Head of caudate nucleus (tissue), 42 donors: ENCODE results near the gene CDK14.

ENCODE experiments used
- DNase-seq, 42 donors: peaks; one replicate each; pipeline versions ENCODE4 v3.0.0 to v3.0.0-alpha.2; 2020 to 2021; ENCODE audit warnings: mixed read lengths in 7 of 42
- intact Hi-C: fragments of 100-400 bp; cut with DNase I; formaldehyde crosslinking; loops from one replicate; pipeline ENCODE4 v1.15.0; 2022

CDK14 gene

GRCh38 chr7:90994121-90994520 lies 398.0 kb downstream of the CDK14 start:
- intact Hi-C loops = no loop called here
- DNase-seq = no peak

DNA sequence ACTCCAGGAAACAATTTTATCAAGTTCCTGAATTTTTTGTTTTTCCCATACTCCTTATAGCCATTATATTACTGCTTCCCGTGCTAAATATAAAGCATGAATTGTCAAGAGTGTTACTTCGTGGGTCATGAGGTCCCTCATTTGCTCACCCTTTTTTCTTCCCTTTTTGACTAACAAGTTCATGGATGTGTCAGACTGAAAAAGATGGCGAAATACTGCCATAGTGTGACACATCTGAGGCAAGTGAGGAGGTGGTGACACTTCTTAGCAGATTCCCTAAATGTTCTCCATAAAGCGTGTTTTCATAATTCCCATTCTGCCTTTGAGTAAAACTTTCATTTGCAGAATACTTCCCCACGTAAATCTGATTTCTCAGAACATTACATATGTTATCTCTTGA lies 398.5 kb downstream of the CDK14 start:
- intact Hi-C loops = no loop called here
- peak in 12 of 42 donors; percentile 10 to 77 (median 34) for DNase-seq

GRCh38 chr7:90995996-90996395 lies 399.9 kb downstream of the CDK14 start:
- no peak for DNase-seq
- intact Hi-C loops = no loop called here

DNA sequence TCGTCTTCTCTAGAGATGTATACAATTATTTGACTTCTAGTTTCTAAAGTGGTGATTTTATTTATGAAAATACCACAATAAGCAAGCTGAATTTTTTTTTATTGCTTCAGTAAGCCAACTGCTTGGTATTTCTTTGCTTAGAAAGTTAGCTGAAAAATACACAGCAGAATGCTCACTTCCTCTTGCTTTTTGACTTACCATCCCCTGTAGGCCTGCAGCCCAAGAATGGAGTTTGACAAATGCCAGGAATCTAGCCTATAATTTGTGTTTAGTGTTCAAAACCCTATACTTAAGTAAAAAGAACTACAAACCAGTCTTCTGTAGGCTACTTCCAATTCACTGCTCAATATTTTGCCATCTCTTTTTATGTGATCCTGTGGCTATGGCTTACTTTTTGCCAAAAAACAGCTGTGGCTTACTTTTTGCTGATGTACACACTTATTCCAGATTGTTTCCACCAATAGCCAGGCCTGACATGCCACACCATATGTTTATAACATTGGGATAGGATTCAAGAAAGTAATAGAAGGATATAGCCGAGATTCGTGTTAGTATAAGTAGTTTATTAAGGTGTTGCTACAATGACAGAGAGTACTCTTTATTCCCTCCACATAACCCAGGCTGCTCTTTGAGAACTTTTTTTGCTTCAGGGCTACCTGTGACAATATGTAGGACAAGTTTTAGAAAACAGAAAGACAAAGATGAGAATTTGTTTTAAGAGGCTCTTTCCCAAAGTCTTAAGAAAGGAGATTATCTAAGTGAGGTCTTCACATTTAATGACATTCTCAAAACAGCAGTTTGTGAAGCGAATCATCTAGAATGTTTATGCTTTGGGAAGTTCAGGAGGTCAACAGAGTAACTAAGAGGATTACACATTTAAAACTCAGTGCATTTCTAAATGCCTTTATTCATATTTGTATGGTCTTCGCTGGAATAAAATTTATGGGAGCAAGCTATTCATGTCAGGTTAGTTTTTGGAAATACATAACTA lies 404.2 kb downstream of the CDK14 start:
- no peak for DNase-seq
- intact Hi-C loops = no loop called here

DNA sequence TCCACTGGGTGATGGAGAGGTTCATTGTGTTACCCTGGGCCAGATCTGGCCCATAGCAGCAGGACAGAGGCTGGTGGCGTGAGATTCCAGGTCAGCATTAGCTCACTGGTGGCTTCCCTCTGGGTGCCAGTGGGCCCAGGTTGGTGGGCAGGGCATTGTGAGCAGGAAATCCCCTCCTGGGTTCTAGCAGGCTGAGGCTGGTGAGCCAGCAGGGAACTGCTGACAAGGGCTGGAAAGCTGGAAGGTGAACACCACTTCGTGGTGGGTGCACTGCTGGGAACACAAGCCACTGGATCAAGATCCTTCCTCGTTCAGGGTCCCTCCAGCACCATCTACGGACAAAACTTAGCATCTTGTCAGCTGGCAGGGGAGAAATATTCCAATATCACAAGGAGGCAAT lies 408.9 kb downstream of the CDK14 start:
- intact Hi-C loops = no loop called here

DNA sequence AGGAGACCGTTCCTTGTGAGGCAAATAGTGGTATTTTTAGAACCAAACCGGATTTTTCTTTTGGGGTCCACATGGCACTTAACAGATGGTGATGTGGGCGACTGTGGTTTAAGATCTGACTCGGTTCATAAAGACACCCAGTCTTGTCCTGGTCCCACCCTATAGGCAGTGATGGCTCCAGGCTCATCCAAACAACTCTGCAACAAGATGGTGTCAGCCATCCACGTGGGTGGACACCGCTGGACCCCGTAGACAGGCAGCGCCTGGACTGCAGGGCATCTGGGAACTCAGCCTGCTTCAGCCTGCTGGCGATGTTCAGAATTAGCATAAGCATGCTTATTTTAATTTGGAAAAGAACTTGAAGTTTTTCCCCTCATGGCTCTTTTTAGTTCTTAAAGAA lies 409.7 kb downstream of the CDK14 start:
- intact Hi-C loops = no loop called here
- no peak for DNase-seq

More for the DNA sequence above, 408.9 kb downstream of the CDK14 start:
- DNase-seq = no peak

DNA sequence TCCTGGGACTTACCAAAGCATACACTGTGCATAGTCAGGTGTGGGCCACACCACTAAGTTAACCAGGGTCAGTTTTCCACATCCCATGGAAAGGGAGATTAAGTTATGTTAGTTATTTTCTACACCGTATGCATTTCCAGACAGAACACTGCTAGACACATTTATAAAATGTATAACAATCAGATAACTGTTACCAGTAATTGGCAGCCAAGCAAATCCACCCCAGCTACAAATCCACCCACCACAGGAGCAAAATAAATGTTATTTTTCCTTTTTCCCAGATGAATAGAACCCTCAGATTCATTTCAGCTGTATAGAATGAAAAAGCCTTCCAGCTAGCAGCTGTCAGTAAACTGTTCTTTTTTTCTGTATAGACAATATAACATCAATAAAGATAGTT lies 411.2 kb downstream of the CDK14 start:
- intact Hi-C loops = no loop called here
- no peak for DNase-seq

- intact Hi-C loops = no loop called here
- no peak for DNase-seq
Measured at GRCh38 chr7:91013078-91013477, 417.0 kb downstream of the CDK14 start.

DNA sequence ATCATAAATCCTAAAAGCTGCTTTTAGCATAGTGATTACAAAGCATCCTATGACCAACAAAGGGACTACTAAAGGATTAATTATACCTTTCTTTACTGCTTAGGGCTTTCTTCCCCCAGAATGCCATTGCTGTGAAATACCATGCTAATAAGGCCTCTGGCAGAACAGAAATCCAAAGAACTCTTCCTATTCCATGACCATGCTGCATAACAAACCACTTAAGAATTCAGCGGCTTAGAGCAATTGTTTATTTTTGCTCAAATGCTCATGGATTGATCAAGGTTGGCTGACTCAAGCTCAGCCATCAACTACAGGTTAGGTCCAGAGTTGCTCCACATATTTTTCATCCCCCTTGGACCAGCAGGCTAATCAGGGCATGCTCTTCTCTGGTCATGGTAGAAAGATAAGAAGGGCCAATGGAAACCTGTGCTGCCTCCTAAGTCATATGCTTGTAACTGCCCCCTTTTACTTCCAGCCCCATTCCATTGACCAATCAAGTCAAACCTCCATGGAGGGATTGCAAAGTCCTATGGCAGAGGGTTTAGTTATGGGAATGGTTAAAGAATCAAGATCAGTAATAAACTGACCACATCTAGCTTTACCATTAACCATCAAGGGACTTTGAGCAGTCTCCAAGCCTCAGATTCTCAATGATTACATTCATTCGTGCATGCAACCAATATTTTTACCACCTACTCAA lies 423.7 kb downstream of the CDK14 start:
- intact Hi-C loops = no loop called here
- no peak for DNase-seq

GRCh38 chr7:91020636-91021385 lies 424.7 kb downstream of the CDK14 start:
- intact Hi-C loops = no loop called here
- DNase-seq = no peak

DNA sequence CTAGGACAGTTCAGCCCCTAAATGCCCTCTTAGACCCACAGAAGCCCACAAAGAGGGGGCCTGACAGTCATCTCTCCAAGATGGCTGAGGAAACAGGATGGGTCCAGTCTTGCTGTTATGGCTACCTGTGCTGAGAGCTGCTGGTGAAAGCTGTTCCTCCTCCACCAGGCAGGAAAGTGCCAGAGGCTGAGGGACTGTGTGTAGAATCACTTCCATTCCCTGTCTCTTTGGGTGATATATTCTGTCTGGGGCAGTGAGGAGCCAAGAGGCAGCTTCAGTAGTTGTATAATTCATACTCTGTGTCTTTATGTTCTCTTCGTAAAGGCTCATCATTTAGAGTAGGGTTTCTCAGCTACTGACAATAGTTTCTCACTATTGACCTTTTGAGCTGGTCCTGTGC lies 425.8 kb downstream of the CDK14 start:
- DNase-seq = no peak
- intact Hi-C loops = no loop called here

DNA sequence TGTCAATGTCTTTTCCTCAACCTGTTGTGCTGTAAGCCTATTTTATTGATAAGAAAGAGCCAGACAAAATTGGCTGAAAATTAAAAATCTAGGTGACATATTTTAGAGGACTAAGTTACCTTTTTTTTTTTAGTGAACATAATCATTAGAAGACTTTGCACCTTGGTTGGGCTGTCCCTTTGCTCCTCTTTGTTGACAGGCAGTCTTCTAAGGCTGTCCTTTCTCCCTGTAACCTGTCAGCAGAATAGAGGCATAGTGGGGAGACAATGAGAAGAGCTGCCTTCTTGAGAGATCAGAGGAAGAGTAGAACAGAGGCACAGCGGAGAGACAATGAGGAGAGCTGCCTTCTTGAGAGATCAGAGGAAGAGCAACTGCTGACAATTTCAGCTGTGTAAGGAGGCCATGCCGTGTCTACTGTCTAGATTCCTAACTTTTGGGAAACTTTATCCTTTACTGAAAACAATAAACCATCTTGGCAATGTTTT lies 429.8 kb downstream of the CDK14 start:
- DNase-seq = no peak
- intact Hi-C loops = no loop called here

DNA sequence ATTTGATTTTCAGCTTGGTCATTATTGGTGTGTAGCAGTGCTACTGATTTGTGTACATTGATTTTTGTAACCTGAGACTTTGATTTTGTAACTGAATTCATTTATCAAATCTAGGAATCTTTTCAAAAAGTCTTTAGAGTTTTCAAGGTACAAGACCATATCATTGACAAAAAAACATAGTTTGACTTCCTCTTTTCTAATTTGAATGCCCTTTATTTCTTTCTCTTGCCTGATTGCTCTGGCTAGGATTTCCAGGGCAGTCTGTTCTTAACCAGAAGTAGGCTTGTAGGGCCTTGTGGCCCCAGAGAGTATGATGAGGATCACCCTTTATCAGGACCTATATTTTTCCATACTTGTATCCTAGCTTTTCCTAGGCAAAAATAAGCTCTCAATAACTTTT lies 433.6 kb downstream of the CDK14 start:
- no peak for DNase-seq
- intact Hi-C loops = loop anchor here (10.0 kb wide), 2 partner anchors 325 to 575 kb away; no protein-coding TSS in a partner anchor

GRCh38 chr7:91030680-91031380 lies 434.7 kb downstream of the CDK14 start:
- intact Hi-C loops = loop anchor here (10.0 kb wide), 2 partner anchors 326 to 576 kb away; no protein-coding TSS in a partner anchor
- DNase-seq = no peak

- intact Hi-C loops = loop anchor here (10.0 kb wide), 2 partner anchors 327 to 577 kb away; no protein-coding TSS in a partner anchor
- no peak for DNase-seq
Measured at GRCh38 chr7:91031757-91032156, 435.6 kb downstream of the CDK14 start.

- peak in 1 of 42 donors; percentile 13 for DNase-seq
- intact Hi-C loops = loop anchor here (10.0 kb wide), 2 partner anchors 329 to 579 kb away; no protein-coding TSS in a partner anchor
Measured at GRCh38 chr7:91033574-91033973, 437.5 kb downstream of the CDK14 start.

GRCh38 chr7:91034459-91035368 lies 438.6 kb downstream of the CDK14 start:
- intact Hi-C loops = loop anchor here (10.0 kb wide), 2 partner anchors 330 to 580 kb away; no protein-coding TSS in a partner anchor
- DNase-seq = peak; percentile 9 to 87 (median 71)
